GM18909 (cell line): ENCODE data around the gene SUSD2.
"Not testable (repeated sequence)": the region's sequence is repeated elsewhere in the genome, so short reads cannot be mapped to it uniquely, and the experiment has no call there.

Experiments used
- ATAC-seq: cut with Tn5 transposase; IDR thresholded peaks from one replicate; pipeline ENCODE4 v1.9.1; 2021; ENCODE audit warnings: mild to moderate bottlenecking; ENCODE audit not compliant: unreplicated experiment, poor library complexity

The SUSD2 gene

GRCh38 chr22:24208012-24208749 lies 26.9 kb downstream of the SUSD2 start:
- no peak for ATAC-seq

DNA sequence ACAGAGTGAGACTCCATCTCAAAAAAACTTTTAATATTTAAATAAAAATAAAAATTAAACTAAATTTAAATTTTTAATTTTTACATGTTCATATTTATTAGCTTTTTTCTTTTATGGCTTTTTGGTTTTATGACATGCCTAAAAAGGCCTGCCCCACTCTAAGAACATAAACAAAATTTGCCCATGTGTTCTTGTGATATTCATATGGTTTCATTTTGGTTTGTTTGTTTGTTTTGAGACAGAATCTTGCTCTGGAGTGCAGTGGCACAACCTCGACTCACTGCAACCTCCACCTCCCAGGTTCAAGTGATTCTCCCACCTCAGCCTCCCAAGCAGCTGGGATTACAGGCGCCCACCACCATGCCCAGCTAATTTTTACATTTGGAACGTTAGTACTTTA lies 27.7 kb downstream of the SUSD2 start:
- ATAC-seq: no peak

DNA sequence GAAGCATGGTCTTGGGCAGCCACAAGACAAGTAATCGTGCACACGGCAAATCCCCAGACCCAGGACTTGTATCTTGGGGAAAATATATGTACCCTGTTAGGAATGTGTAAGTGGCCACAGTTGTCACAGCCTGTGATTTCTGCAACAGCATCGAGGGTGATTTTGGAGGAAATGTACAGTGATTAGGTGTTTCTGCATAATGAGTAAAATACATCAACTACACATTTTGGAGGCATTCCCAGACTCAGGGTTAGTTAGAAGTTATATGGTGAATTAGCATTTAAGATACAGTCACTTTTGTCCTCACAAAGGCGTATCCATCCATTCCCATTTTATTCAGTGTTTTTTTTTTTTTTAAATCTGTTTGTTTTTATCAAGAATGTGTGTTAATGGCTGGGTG lies 28.4 kb downstream of the SUSD2 start:
- ATAC-seq: no peak

DNA sequence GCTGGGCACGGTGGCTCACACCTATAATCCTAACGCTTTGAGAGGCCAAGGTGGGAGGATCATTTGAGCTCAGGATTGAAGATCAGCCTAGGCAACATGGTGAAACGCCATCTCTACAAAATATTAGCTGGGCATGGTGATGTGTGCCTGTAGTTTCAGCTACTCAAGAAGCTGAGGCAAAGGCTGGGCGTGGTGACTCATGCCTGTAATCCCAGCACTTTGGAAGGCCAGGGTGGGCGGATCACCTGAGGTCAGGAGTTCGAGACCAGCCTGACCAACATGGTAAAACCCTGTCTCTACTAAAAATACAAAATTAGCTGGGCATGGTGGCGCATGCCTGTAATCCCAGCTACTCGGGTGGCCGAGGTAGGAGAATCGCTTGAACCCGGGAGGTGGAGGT lies 29.1 kb downstream of the SUSD2 start:
- not testable (repeated sequence) for ATAC-seq

DNA sequence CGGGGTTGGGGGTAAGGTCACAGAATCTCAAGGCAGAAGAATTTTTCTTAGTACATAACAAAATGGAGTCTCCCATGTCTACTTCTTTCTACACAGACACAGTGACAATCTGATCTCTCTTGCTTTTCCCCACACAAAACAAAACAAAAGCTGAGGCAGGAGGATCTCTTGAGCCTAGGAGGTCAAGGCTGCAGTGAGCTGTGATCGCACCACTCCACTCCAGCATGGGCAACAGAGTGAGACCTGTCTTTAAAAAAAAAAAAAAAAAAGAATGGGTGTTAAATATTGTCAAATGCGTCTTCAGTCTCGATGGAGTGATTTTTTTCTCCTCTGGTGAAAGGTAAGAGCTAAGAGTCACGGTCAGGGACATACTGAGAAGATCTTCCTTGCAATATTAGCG lies 30.4 kb downstream of the SUSD2 start:
- ATAC-seq: not testable (repeated sequence)

GRCh38 chr22:24213111-24213510 lies 31.8 kb downstream of the SUSD2 start:
- not testable (repeated sequence) for ATAC-seq

DNA sequence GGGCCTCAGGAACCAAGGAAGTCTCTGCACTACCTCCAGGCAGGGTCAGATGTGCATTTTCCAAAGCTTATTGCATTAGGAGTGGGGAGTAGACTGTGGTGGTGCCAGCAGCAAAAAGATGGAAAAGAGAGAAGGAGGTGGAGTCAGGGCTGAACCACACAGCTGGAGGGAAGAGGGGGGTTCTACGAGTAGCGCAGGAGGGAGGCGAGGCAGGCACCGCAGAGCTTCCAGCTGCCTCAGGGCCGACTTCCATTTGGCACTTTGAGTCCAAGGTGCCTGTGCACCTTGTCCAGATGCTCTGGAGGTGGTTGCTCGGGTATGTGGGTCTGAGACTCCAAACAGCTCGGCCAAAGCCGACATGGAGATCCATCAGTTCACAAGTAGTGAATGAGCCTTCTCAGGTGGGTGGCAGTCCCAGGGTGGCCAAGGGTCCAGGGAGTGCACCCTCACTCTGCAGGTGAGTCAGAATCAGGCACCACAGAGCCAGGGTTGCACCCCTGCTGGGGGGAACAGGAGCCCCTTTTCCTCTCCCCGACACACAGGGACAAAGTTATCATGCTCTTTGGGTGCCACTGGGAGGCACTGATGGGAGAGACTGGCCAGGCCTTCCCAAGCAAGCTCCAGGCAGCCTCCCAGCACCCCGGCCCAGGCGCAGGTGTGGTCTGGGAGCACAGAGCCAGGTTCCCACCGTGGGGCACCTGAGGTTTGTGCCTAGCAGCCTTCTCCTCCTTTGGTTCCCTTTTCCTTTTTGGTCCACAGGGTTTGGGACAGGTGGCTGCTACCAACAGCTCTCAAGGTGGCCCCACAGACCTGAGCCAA lies 33.4 kb downstream of the SUSD2 start:
- no peak for ATAC-seq

GRCh38 chr22:24216541-24217209 lies 35.4 kb downstream of the SUSD2 start:
- no peak for ATAC-seq

- no peak for ATAC-seq
Measured at GRCh38 chr22:24217384-24217783, 36.1 kb downstream of the SUSD2 start.

- ATAC-seq: no peak
Measured at GRCh38 chr22:24219750-24220149, 38.5 kb downstream of the SUSD2 start.

DNA sequence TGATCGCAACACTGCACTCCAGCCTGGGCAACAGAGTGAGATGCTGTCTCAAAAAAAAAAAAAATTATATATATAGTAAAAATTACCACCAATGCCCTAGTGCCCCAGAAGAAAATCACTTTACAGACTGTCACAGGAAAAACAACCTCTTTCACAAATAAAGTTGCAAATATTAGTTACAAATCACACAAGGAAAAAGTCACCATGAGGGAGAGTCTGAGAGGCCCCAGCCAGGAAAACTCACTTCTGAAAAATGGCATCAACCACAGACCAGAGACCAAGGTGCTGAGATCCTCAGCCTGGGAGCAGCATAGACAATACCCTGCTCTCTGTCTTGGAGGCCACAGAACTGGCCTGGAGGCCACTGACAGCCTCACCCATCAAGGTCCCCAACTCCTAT lies 43.2 kb downstream of the SUSD2 start:
- no peak for ATAC-seq

DNA sequence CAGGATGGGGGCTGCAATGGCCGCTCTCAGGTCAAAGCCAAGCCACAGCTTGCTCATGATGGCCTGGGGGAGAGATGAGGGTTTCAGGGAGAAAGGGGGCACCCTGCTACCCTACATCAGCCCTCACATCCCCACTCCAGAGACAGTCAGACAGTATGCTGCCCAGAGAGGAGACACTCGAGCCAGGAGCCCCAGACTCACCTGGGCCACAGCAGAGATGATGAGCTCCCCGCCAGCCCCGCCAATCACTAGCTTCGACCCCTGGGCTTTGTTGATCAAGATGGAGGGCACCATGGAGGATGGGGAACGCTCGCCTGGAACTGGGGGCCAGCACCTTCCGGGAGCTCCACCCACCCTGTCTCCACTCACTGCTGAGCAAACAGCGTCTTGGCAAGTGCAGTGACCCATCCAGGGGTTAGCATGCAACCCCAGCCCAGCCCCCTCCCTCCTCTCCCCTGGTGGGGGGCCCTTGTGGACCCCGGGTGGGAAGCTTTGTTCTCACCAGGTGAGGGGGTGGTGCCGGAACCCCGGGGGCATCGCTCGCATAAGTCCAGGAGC lies 43.8 kb downstream of the SUSD2 start:
- no peak for ATAC-seq

DNA sequence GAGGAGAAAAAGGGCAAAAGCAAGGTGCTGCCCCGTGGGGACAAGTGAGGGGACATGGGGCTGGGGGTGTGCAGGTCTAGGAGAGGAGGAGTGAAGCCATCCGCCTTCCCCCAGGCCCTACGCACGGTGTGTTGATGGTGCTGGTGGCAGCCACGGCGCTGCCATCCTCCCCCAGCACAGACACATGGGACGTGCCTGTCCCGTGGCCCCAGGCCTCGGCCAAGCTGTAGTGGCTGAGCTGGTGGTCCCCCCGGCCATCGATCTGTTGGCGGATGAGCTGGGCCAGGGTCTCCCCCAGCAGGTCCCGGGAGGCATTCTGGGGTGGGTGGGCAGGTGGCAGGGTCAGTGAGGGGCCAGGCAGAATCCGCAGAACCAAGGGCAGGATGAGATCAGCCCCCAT lies 44.7 kb downstream of the SUSD2 start:
- ATAC-seq: no peak

DNA sequence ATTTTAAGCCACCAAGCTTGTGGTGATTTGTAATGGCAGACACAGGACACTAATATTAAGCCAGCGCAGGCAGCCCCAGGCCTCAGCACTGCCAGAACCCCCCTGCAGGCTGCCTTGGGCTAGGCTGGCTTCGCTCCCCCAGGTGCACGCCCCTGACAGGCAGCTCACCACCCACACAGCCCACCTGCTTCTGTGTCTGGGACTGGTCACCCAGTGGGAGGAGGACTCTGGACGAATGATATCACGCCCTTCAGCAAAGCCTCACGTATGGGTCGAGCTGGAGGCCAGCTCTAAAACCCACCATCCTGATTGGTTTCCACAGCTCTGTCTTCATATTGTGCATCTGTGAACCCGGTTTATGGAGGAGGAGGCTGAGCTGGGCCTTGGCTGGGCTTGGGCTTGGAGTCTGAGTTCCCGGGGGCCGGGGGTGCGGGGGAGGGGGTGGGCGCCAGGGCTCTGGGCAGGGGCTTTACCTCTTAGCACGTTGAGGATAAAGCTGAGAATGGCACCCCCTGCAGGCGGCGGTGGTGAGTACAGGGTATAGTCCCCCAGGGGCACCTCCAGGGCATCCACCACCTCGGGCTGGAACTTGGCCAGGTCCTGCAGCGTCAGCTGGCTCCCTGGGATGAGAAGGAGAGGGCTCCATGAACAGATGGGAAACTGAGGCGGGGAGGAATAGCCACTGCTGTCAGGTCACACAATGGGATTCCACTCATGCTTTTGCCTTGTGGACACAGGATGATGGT lies 49.8 kb downstream of the SUSD2 start:
- no peak for ATAC-seq

GRCh38 chr22:24231706-24232105 lies 50.4 kb downstream of the SUSD2 start:
- ATAC-seq: no peak

- no peak for ATAC-seq
Measured at GRCh38 chr22:24232124-24232523, 50.8 kb downstream of the SUSD2 start.

GRCh38 chr22:24232725-24233124 lies 51.4 kb downstream of the SUSD2 start:
- no peak for ATAC-seq

DNA sequence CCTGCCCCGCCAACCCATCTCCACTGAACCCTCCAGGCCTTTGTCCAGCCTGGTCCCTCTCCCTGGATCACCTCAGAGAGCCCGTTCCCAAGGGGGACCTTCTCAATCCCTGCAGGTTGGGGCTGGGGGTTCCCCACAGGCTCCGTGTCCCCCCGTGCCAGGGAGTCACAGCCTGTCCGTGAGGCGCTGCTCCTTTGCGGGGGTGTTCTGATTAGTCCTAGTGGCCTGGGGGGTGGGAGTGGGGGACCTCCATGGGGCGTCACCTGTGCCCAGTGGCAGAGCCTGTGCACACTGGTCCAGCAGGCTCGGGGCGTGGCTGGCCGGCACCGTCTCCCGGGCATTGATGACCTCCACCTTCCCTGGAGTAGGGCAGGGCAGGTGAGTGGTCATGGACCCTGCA lies 51.9 kb downstream of the SUSD2 start:
- ATAC-seq: no peak

- no peak for ATAC-seq
Measured at GRCh38 chr22:24233816-24234215, 52.5 kb downstream of the SUSD2 start.

DNA sequence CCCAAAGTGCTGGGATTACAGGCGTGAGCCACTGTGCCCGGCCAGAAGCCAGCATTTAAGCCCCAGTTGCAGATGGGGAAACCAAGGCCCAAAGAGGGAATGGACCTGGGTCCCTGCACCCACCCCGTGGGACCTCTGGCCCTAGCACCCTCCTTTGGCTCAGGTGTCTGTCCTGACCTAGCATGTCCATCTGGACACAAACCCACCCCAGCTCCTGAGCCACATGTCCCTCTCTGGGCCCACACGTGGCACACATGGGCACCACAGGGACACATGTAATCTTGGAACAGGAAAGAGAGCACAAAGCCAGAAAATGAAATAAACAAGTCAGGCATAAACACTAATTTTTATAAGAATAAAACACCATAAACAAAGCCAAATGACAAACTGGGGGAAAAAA lies 54.0 kb downstream of the SUSD2 start:
- no peak for ATAC-seq
